ENCODE measurements around the gene UGT1A9.
"Not testable (repeated sequence)": the region's sequence is repeated elsewhere in the genome, so short reads cannot be mapped to it uniquely, and the experiment has no call there.

UGT1A9 gene

DNA sequence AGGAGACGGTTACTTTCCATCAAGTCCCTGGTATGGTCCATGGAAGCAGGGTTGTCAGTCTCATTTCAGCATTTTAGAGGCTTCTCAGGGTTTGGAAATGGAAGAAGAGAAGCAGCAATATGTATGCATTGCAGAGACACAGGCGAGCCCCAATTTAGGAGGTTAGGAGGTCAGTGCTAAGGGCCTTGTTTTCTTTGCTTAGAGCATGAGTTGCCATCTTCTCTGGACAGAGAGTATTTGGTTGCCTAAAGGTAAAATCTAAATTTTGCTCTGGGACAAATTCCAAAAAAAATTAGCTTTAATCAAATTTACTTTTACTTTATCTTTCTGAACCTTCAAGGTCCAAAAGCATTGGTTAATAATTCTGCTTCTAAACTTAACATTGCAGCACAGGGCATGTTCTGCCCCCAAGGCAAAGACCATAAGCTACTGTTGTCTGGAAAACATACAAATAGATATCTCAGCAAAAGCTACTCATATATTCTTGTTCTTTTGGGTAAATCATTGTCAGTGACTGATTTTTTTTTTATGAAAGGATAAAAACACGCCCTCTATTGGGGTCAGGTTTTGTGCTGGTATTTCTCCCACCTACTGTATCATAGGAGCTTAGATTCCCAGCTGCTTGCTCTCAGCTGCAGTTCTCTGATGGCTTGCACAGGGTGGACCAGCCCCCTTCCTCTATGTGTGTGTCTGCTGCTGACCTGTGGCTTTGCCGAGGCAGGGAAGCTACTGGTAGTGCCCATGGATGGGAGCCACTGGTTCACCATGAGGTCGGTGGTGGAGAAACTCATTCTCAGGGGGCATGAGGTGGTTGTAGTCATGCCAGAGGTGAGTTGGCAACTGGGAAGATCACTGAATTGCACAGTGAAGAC lies at the start of gene UGT1A9:
Gene UGT1A9, plus strand, starts transcription at position 609 of the 872 bp plus-strand sequence. Its CDS starts 37 bp downstream, at position 646.
- Histone ChIP-seq H3K9me3 (ENCODE audit: control insufficient read depth, insufficient read depth, low read length) (no peaks in the 10 kb centered on the region), H3K27ac (ENCODE audit: low read length) (no peak within 1 kb of the TSS), H3K4me1 (ENCODE audit: control insufficient read depth, insufficient read depth, low read length) (no peaks in the 10 kb centered on the region), H3K36me3 (ENCODE audit: control insufficient read depth, insufficient read depth, low read length) (no peaks in the 10 kb centered on the region), H3K4me3 (ENCODE audit: low read length) (no peak within 1 kb of the TSS), H3K27me3 (ENCODE audit: control insufficient read depth, insufficient read depth, low read length) (no peaks in the 10 kb centered on the region)
- DNase-seq (ENCODE audit: low read depth, low spot score): no peak
- WGBS (ENCODE audit: insufficient coverage, insufficient read length): no CpG with 5 or more reads among the region's 5 CpGs

DNA sequence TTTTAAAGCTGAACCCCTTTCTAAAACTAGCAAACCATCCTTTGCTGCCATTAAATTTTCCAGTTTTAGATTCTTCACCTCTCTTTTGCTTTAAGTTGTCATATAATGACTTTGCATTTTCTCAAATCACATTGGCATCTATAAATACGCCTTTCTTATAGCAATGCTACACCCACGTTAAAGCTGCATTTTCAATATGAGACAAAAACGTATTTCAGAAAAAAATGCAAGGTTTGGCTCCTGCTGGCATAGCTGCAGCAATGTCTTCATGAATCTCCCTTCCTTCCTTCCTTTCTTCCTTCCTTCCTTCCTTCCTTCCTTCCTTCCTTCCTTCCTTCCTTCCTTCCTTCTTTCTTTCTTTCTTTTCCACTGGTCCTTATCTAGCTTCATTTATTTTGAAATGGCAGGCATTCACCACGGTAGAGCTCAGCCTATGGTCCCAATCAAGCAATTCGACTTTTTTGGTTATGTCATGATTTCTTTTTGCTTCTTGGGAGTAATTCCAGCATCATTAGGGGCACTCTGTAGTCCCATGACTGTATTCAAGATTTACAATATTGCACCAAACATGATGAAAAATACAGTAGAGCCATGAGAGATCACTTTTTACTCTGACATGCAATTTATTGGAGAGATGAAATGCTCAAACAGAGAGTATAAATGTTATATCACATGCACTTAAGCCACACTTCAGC lies 44.2 kb upstream of the UGT1A9 start:
- no peaks in the 10 kb centered on the region for H3K27me3 ChIP-seq (ENCODE audit: control insufficient read depth, insufficient read depth, low read length)
- WGBS (ENCODE audit: insufficient coverage, insufficient read length): no CpG with 5 or more reads among the region's 5 CpGs
- H3K36me3 ChIP-seq (ENCODE audit: control insufficient read depth, insufficient read depth, low read length): no peaks in the 10 kb centered on the region
- no peaks in the 10 kb centered on the region for H3K9me3 ChIP-seq (ENCODE audit: control insufficient read depth, insufficient read depth, low read length)
- H3K4me3 ChIP-seq (ENCODE audit: low read length): no peak overlapping the region
- H3K27ac ChIP-seq (ENCODE audit: low read length): no peak overlapping the region
- H3K4me1 ChIP-seq (ENCODE audit: control insufficient read depth, insufficient read depth, low read length): no peaks in the 10 kb centered on the region
- no peak for DNase-seq (ENCODE audit: low read depth, low spot score)

DNA sequence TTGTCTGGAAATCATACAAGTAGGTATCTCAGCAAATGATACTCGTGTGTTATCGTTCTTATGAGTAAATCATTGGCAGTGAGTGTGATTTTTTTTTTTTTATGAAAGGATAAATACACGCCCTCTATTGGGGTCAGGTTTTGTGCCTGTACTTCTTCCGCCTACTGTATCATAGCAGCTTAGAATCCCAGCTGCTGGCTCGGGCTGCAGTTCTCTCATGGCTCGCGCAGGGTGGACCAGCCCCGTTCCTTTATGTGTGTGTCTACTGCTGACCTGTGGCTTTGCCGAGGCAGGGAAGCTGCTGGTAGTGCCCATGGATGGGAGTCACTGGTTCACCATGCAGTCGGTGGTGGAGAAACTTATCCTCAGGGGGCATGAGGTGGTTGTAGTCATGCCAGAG lies 35.4 kb upstream of the UGT1A9 start, which contains the start of gene UGT1A10:
Gene UGT1A10, plus strand, starts transcription at position 143 of the 400 bp plus-strand sequence. Its CDS starts 75 bp downstream, at position 218.
- not testable (repeated sequence) for DNase-seq (ENCODE audit: low read depth, low spot score); H3K4me1 ChIP-seq (ENCODE audit: control insufficient read depth, insufficient read depth, low read length); H3K27ac ChIP-seq (ENCODE audit: low read length); H3K4me3 ChIP-seq (ENCODE audit: low read length); H3K9me3 ChIP-seq (ENCODE audit: control insufficient read depth, insufficient read depth, low read length); H3K27me3 ChIP-seq (ENCODE audit: control insufficient read depth, insufficient read depth, low read length); H3K36me3 ChIP-seq (ENCODE audit: control insufficient read depth, insufficient read depth, low read length)
- no CpG with 5 or more reads among the region's 10 CpGs for WGBS (ENCODE audit: insufficient coverage, insufficient read length)

DNA sequence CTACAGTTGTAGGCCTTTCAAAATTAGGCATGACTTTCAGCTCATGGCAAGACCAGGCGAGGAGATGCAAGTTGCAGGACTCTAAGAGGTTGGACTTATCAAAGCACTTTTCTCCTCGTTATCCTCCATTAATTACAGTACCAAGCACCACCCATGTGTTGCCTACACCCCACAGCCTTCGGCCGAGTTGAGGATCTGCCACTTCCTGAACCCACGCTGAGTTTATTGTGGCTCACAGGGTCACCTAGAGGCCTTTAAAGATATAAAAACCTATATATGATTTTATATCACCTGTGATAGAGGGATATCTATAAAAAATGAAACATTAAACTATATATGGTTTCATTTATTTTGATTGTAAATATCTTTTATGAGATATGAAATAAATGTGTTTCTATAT lies 32.9 kb upstream of the UGT1A9 start:
- WGBS (ENCODE audit: insufficient coverage, insufficient read length): no CpG with 5 or more reads among the region's 5 CpGs
- Histone ChIP-seq H3K9me3 (ENCODE audit: control insufficient read depth, insufficient read depth, low read length) (no peaks in the 10 kb centered on the region), H3K4me1 (ENCODE audit: control insufficient read depth, insufficient read depth, low read length) (no peaks in the 10 kb centered on the region), H3K27me3 (ENCODE audit: control insufficient read depth, insufficient read depth, low read length) (no peaks in the 10 kb centered on the region), H3K27ac (ENCODE audit: low read length) (no peak overlapping the region), H3K36me3 (ENCODE audit: control insufficient read depth, insufficient read depth, low read length) (no peaks in the 10 kb centered on the region), H3K4me3 (ENCODE audit: low read length) (no peak overlapping the region)
- DNase-seq (ENCODE audit: low read depth, low spot score): no peak

DNA sequence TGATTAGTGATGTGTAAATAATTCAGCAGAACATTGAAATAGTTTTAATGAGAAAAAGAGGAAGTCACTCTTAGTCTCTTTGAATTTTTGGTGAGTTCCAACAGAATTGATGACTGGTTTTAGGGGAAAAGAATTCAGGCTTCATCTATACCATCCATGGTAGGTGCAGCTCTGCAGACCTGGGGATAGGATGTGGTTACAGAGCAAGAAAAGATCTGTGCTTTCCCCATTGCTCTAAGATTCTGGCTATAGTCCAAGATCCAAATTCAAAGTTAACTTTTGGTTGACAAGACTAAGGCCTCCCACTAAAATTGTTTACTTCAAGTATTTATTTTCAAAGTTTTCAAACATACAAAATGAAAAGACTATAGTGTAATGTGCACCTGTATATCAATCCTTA lies 31.8 kb upstream of the UGT1A9 start:
- Histone ChIP-seq H3K36me3 (ENCODE audit: control insufficient read depth, insufficient read depth, low read length) (no peaks in the 10 kb centered on the region), H3K4me1 (ENCODE audit: control insufficient read depth, insufficient read depth, low read length) (no peaks in the 10 kb centered on the region), H3K4me3 (ENCODE audit: low read length) (no peak overlapping the region), H3K27ac (ENCODE audit: low read length) (no peak overlapping the region), H3K9me3 (ENCODE audit: control insufficient read depth, insufficient read depth, low read length) (no peaks in the 10 kb centered on the region), H3K27me3 (ENCODE audit: control insufficient read depth, insufficient read depth, low read length) (no peaks in the 10 kb centered on the region)
- no peak for DNase-seq (ENCODE audit: low read depth, low spot score)

DNA sequence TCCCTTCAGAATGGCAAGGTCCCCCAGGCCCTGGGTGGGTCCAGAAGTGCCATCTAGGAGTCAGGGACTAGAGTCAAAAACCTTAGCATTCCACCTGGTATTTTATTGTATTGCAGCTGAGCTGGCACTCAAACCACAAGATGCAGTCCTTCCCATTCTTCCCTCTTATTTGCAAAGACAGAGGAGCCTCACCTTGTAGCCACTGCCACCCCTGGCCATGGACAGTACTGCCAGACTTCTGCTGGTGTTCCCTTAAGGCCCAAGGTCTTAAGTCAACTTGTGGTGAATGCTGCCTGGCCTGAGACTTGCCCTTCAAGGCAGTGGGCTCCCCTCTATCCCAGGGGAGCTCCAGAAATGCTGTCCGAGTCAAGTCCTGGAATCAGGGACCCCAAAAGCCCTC lies 28.6 kb upstream of the UGT1A9 start:
- H3K27ac ChIP-seq (ENCODE audit: low read length): no peak overlapping the region
- H3K36me3 ChIP-seq (ENCODE audit: control insufficient read depth, insufficient read depth, low read length): no peaks in the 10 kb centered on the region
- no peaks in the 10 kb centered on the region; the same call in 1 of the 2 replicates for H3K9me3 ChIP-seq (ENCODE audit: control insufficient read depth, insufficient read depth, low read length)
- no peaks in the 10 kb centered on the region for H3K27me3 ChIP-seq (ENCODE audit: control insufficient read depth, insufficient read depth, low read length)
- WGBS (ENCODE audit: insufficient coverage, insufficient read length): no CpG with 5 or more reads among the region's 1 CpG
- peak; percentile 16 for DNase-seq (ENCODE audit: low read depth, low spot score)
- H3K4me3 ChIP-seq (ENCODE audit: low read length): no peak overlapping the region
- H3K4me1 ChIP-seq (ENCODE audit: control insufficient read depth, insufficient read depth, low read length): no peaks in the 10 kb centered on the region

DNA sequence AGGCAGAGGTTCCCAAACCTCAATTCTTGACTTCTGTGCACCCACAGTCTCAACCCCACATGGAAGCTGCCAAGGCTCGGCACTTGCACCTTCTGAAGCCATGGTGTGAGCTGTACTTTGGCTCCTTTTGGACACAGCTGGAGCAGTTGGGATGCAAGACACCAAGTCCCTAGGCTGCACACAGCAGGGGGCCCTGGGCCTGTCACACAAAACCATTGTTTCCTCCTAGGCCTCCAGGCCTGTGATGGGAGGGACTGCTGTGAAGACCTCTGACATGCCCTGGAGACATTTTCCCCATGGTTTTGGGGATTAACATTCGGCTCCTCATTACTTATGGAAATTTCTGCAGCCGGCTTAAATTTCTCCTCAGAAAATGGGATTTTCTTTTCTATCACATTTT lies 25.7 kb upstream of the UGT1A9 start:
- H3K4me3 ChIP-seq (ENCODE audit: low read length); H3K4me1 ChIP-seq (ENCODE audit: control insufficient read depth, insufficient read depth, low read length); H3K9me3 ChIP-seq (ENCODE audit: control insufficient read depth, insufficient read depth, low read length); H3K27ac ChIP-seq (ENCODE audit: low read length); DNase-seq (ENCODE audit: low read depth, low spot score); H3K36me3 ChIP-seq (ENCODE audit: control insufficient read depth, insufficient read depth, low read length); H3K27me3 ChIP-seq (ENCODE audit: control insufficient read depth, insufficient read depth, low read length): not testable (repeated sequence)
- no CpG with 5 or more reads among the region's 3 CpGs for WGBS (ENCODE audit: insufficient coverage, insufficient read length)

DNA sequence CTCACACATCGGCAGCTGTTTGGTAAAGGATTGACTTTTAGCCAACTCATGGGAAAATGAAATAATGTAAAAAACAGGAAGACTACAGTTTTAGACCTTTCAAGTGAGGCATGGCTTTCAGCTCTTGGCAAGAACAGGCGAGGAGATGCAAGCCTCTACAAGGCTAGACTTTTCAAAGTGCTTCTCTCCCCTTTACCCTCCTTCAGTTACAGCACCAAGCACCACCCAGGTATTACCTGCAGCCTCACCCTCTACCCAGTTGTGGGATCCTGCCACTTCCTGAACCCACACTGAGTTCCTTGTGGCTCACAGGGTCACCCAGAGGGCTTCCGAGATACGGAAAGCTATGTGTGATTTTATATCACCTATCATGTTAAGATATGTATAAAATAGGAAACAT lies 20.7 kb upstream of the UGT1A9 start:
- Histone ChIP-seq H3K27me3 (ENCODE audit: control insufficient read depth, insufficient read depth, low read length) (no peaks in the 10 kb centered on the region), H3K27ac (ENCODE audit: low read length) (no peak overlapping the region), H3K4me3 (ENCODE audit: low read length) (no peak overlapping the region), H3K9me3 (ENCODE audit: control insufficient read depth, insufficient read depth, low read length) (no peaks in the 10 kb centered on the region; the same call in 1 of the 2 replicates), H3K4me1 (ENCODE audit: control insufficient read depth, insufficient read depth, low read length) (no peaks in the 10 kb centered on the region), H3K36me3 (ENCODE audit: control insufficient read depth, insufficient read depth, low read length) (no peaks in the 10 kb centered on the region)
- no CpG with 5 or more reads among the region's 4 CpGs for WGBS (ENCODE audit: insufficient coverage, insufficient read length)
- DNase-seq (ENCODE audit: low read depth, low spot score): no peak

DNA sequence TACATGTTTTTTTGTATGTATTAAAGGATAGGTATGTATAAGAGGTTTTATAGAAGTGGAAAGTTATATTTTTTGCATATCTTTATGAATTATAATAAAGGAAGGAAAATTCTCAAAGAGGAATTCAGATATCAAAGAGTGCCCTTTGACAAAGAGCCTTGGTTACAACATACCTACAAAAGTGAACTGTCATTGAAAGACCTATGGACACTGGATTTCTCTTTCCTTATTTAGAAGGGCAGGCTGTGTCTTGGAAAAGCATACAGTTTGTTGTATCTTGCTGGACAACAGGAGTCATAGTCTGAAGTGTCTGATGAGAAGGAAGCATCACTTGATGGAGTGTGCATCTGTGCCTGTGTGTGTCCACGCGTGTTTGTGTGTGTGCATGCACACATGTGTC lies 20.3 kb upstream of the UGT1A9 start:
- no peaks in the 10 kb centered on the region for H3K4me1 ChIP-seq (ENCODE audit: control insufficient read depth, insufficient read depth, low read length)
- no peaks in the 10 kb centered on the region for H3K27me3 ChIP-seq (ENCODE audit: control insufficient read depth, insufficient read depth, low read length)
- no peak overlapping the region for H3K27ac ChIP-seq (ENCODE audit: low read length)
- H3K4me3 ChIP-seq (ENCODE audit: low read length): no peak overlapping the region
- H3K36me3 ChIP-seq (ENCODE audit: control insufficient read depth, insufficient read depth, low read length): no peaks in the 10 kb centered on the region
- DNase-seq (ENCODE audit: low read depth, low spot score): no peak
- whole genome bisulfite sequencing (ENCODE audit: insufficient coverage, insufficient read length): no CpG with 5 or more reads among the region's 2 CpGs
- no peaks in the 10 kb centered on the region for H3K9me3 ChIP-seq (ENCODE audit: control insufficient read depth, insufficient read depth, low read length)

DNA sequence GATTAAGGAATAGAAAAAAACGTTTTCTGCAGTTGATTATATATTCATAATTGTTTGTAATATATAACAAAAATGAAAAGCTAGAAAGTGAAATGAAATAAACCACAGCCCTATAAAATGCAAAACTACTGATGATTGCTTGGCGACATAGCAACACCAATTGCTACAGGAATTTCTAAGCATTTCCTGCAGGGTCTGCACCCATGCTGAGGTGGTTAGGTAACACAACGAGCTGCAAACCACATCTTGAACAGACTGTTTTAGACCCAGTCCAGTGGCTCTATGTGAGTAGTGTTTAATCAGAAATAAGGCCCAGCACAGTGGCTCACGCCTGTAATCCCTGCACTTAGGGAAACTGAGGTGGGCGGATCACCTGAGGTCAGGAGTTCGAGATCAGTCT lies 17.2 kb upstream of the UGT1A9 start:
- no peaks in the 10 kb centered on the region for H3K4me1 ChIP-seq (ENCODE audit: control insufficient read depth, insufficient read depth, low read length)
- no peak overlapping the region for H3K27ac ChIP-seq (ENCODE audit: low read length)
- DNase-seq (ENCODE audit: low read depth, low spot score): no peak
- H3K27me3 ChIP-seq (ENCODE audit: control insufficient read depth, insufficient read depth, low read length): no peaks in the 10 kb centered on the region
- H3K4me3 ChIP-seq (ENCODE audit: low read length): no peak overlapping the region
- no peaks in the 10 kb centered on the region for H3K9me3 ChIP-seq (ENCODE audit: control insufficient read depth, insufficient read depth, low read length)
- WGBS (ENCODE audit: insufficient coverage, insufficient read length): no CpG with 5 or more reads among the region's 6 CpGs
- no peaks in the 10 kb centered on the region for H3K36me3 ChIP-seq (ENCODE audit: control insufficient read depth, insufficient read depth, low read length)

Data from iPS DF 6.9 (cell line).